ENCODE results near the gene ABCF2. TPM values are rescaled to one million over a fixed set of nuclear protein-coding genes. Genes with fewer than 3 reads are reported as not detected.

ABCF2 gene
- total and polyA plus RNA-seq, 2 of the 13 experiments (the other 11 are each of a cell fraction or from before 2014, with no cell fraction given), result 16.3 to 42.5 TPM

- TF ChIP-seq REST (IDR thresholded peaks at IDR 0.05; ENCODE audit: borderline replicate concordance in 1 of 2, low read depth in 1 of 2, low read length in 2 of 2), result no peak
- TF ChIP-seq, protein P1, sequence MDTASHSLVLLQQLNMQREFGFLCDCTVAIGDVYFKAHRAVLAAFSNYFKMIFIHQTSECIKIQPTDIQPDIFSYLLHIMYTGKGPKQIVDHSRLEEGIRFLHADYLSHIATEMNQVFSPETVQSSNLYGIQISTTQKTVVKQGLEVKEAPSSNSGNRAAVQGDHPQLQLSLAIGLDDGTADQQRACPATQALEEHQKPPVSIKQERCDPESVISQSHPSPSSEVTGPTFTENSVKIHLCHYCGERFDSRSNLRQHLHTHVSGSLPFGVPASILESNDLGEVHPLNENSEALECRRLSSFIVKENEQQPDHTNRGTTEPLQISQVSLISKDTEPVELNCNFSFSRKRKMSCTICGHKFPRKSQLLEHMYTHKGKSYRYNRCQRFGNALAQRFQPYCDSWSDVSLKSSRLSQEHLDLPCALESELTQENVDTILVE (CRISPR knock-in tag; IDR thresholded peaks at IDR 0.05), result no peak
- peak; percentile 40; the same call in 1 of the 2 replicates for TF ChIP-seq ZNF557 (CRISPR knock-in tag; IDR thresholded peaks at IDR 0.05)
- TF ChIP-seq, protein P2, sequence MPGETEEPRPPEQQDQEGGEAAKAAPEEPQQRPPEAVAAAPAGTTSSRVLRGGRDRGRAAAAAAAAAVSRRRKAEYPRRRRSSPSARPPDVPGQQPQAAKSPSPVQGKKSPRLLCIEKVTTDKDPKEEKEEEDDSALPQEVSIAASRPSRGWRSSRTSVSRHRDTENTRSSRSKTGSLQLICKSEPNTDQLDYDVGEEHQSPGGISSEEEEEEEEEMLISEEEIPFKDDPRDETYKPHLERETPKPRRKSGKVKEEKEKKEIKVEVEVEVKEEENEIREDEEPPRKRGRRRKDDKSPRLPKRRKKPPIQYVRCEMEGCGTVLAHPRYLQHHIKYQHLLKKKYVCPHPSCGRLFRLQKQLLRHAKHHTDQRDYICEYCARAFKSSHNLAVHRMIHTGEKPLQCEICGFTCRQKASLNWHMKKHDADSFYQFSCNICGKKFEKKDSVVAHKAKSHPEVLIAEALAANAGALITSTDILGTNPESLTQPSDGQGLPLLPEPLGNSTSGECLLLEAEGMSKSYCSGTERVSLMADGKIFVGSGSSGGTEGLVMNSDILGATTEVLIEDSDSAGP (CRISPR knock-in tag; IDR thresholded peaks at IDR 0.05; ENCODE audit: borderline replicate concordance), result no peak
- TF ChIP-seq MIXL1 (CRISPR knock-in tag; IDR thresholded peaks at IDR 0.05), result no peak
- TF ChIP-seq, protein P3, sequence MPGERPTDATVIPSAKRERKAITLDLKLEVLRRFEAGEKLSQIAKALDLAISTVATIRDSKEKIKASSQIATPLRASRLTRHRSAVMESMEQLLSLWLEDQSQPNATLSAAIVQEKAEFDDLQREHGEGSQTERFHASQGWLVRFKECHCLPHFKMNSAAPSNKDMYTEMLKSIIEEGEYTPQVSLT (CRISPR knock-in tag; IDR thresholded peaks at IDR 0.05; ENCODE audit: borderline replicate concordance, low read depth), result no peak
- no peak for TF ChIP-seq ARNTL (CRISPR knock-in tag; IDR thresholded peaks at IDR 0.05)
- TF ChIP-seq MLLT10 (CRISPR knock-in tag; IDR thresholded peaks at IDR 0.05), result no peak
- TF ChIP-seq TAF1 (CRISPR knock-in tag; IDR thresholded peaks at IDR 0.05), result no peak
- TF ChIP-seq, protein P4, sequence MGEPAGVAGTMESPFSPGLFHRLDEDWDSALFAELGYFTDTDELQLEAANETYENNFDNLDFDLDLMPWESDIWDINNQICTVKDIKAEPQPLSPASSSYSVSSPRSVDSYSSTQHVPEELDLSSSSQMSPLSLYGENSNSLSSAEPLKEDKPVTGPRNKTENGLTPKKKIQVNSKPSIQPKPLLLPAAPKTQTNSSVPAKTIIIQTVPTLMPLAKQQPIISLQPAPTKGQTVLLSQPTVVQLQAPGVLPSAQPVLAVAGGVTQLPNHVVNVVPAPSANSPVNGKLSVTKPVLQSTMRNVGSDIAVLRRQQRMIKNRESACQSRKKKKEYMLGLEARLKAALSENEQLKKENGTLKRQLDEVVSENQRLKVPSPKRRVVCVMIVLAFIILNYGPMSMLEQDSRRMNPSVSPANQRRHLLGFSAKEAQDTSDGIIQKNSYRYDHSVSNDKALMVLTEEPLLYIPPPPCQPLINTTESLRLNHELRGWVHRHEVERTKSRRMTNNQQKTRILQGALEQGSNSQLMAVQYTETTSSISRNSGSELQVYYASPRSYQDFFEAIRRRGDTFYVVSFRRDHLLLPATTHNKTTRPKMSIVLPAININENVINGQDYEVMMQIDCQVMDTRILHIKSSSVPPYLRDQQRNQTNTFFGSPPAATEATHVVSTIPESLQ (CRISPR knock-in tag; conservative IDR thresholded peaks at IDR 0.05), result no peak
- TF ChIP-seq, protein P5, sequence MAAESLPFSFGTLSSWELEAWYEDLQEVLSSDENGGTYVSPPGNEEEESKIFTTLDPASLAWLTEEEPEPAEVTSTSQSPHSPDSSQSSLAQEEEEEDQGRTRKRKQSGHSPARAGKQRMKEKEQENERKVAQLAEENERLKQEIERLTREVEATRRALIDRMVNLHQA (CRISPR knock-in tag; IDR thresholded peaks at IDR 0.05), result no peak
- peak; percentile 55; the same call in 1 of the 2 replicates for TF ChIP-seq ARID2 (CRISPR knock-in tag; IDR thresholded peaks at IDR 0.05; ENCODE audit: borderline replicate concordance)
- TF ChIP-seq PPARG (CRISPR knock-in tag; conservative IDR thresholded peaks at IDR 0.05), result no peak
- TF ChIP-seq SAP130 (CRISPR knock-in tag; IDR thresholded peaks at IDR 0.05; ENCODE audit: low read depth), result peak; percentile 60
- TF ChIP-seq ZFAT (CRISPR knock-in tag; conservative IDR thresholded peaks at IDR 0.05), result no peak
- no peak for TF ChIP-seq MXD4 (CRISPR knock-in tag; IDR thresholded peaks at IDR 0.05)
- TF ChIP-seq ZNF768 (CRISPR knock-in tag; IDR thresholded peaks at IDR 0.05), result no peak
- no peak for TF ChIP-seq SOX5 (CRISPR knock-in tag; IDR thresholded peaks at IDR 0.05; ENCODE audit: borderline replicate concordance)
- no peak for TF ChIP-seq SMC3 (IDR thresholded peaks at IDR 0.05; ENCODE audit: low read length)
- no peak for TF ChIP-seq AHR (CRISPR knock-in tag; IDR thresholded peaks at IDR 0.05)
- no peak for TF ChIP-seq ZNF292 (CRISPR knock-in tag; IDR thresholded peaks at IDR 0.05; ENCODE audit: borderline replicate concordance, low read depth)
Measured at GRCh38 chr7:151232917-151233701, 6.1 kb upstream of the ABCF2 start (continued).
